Measurements from ENCODE around the gene TJP2. TPM values are rescaled to one million over a fixed set of nuclear protein-coding genes. Genes with fewer than 3 reads are reported as not detected.

TJP2 gene
- polyA plus RNA-seq, 1 donor from 2014 or later: 3.1 TPM

- no peak overlapping the region for H3K9ac ChIP-seq (ENCODE audit: low read length)
- peaks cover 27% of the 10 kb centered on the region for H3K27me3 ChIP-seq (ENCODE audit: insufficient read depth, low read depth, low read length)
- H3K4me2 ChIP-seq (ENCODE audit: low read length): no peak overlapping the region
- no peak overlapping the region for H2AFZ ChIP-seq (ENCODE audit: low read depth, low read length)
- no peaks in the 10 kb centered on the region for H3K9me3 ChIP-seq (ENCODE audit: low read length)
- H3K9me2 ChIP-seq (ENCODE audit: insufficient read depth, low read length): no peaks in the 10 kb centered on the region
- TF ChIP-seq EZH2 (IDR thresholded peaks at IDR 0.05; ENCODE audit: borderline replicate concordance, insufficient read depth, low read length, poor library complexity, severe bottlenecking) (no peak), MXI1 (conservative IDR thresholded peaks at IDR 0.05; ENCODE audit: poor library complexity, severe bottlenecking) (no peak), SMC3 (conservative IDR thresholded peaks at IDR 0.05; ENCODE audit: poor library complexity) (no peak), REST (IDR thresholded peaks at IDR 0.05; ENCODE audit: borderline replicate concordance) (no peak), TAF1 (IDR thresholded peaks at IDR 0.05; ENCODE audit: low read depth) (no peak), POLR2AphosphoS5 (IDR thresholded peaks at IDR 0.05) (no peak), EP300 (conservative IDR thresholded peaks at IDR 0.05; ENCODE audit: poor library complexity, severe bottlenecking) (no peak)
- H3F3A ChIP-seq (ENCODE audit: insufficient read depth, low read length, poor library complexity, severe bottlenecking): no peaks in the 10 kb centered on the region
- no peak overlapping the region for H3K4me3 ChIP-seq (ENCODE audit: low read length)
- no peaks in the 10 kb centered on the region for H4K20me1 ChIP-seq (ENCODE audit: insufficient read depth)
- no peak overlapping the region for H3K27ac ChIP-seq (ENCODE audit: low read length)
- H3K79me2 ChIP-seq (replicated peaks; ENCODE audit: insufficient read depth, low read length): no peaks in the 10 kb centered on the region
- no peaks in the 10 kb centered on the region for H3K36me3 ChIP-seq (ENCODE audit: insufficient read depth, low read length)
Observed at GRCh38 chr9:69170231-69170630, 3.8 kb upstream of the TJP2 start.

GRCh38 chr9:69171049-69171448 is 3.0 kb upstream of the TJP2 start:
- Histone ChIP-seq H3K36me3 (ENCODE audit: insufficient read depth, low read length) (no peaks in the 10 kb centered on the region), H3K9me3 (ENCODE audit: low read length) (no peaks in the 10 kb centered on the region), H3K27ac (ENCODE audit: low read length) (no peak overlapping the region), H3K27me3 (ENCODE audit: insufficient read depth, low read depth, low read length) (peaks cover 35% of the 10 kb centered on the region), H3K9me2 (ENCODE audit: insufficient read depth, low read length) (no peaks in the 10 kb centered on the region), H3K9ac (ENCODE audit: low read length) (no peak overlapping the region), H4K20me1 (ENCODE audit: insufficient read depth) (no peaks in the 10 kb centered on the region), H3K4me2 (ENCODE audit: low read length) (no peak overlapping the region), H3K79me2 (replicated peaks; ENCODE audit: insufficient read depth, low read length) (no peaks in the 10 kb centered on the region), H3K4me3 (ENCODE audit: low read length) (no peak overlapping the region), H2AFZ (ENCODE audit: low read depth, low read length) (no peak overlapping the region), H3F3A (ENCODE audit: insufficient read depth, low read length, poor library complexity, severe bottlenecking) (no peaks in the 10 kb centered on the region)
- TF ChIP-seq CTCF (IDR thresholded peaks at IDR 0.05; ENCODE audit: poor library complexity, severe bottlenecking): no peak
- no peak for TF ChIP-seq POLR2AphosphoS5 (IDR thresholded peaks at IDR 0.05)
- TF ChIP-seq EZH2 (IDR thresholded peaks at IDR 0.05; ENCODE audit: borderline replicate concordance, insufficient read depth, low read length, poor library complexity, severe bottlenecking): no peak
- no peak for TF ChIP-seq RAD21 (conservative IDR thresholded peaks at IDR 0.05)
- no peak for TF ChIP-seq MXI1 (conservative IDR thresholded peaks at IDR 0.05; ENCODE audit: poor library complexity, severe bottlenecking)
- no peak for TF ChIP-seq EP300 (conservative IDR thresholded peaks at IDR 0.05; ENCODE audit: poor library complexity, severe bottlenecking)
- TF ChIP-seq TAF1 (IDR thresholded peaks at IDR 0.05; ENCODE audit: low read depth): no peak

All from neural cell (in vitro differentiated cells).